ENCODE measurements around the gene ZMIZ1. TPM values are rescaled to one million over a fixed set of nuclear protein-coding genes. Genes with fewer than 3 reads are reported as not detected.
A peak's percentile ranks its signal among the peaks of the same experiment; 100 is the strongest.

The ZMIZ1 gene
- total RNA-seq, 4 donors from 2014 or later: 22.7 to 37.5 (median 31.7) TPM

- Histone ChIP-seq H3K27ac (no peak overlapping the region), H3K27me3 (no peaks in the 10 kb centered on the region), H3K4me3 (no peak overlapping the region), H3K9me3 (no peaks in the 10 kb centered on the region), H3K4me1 (peaks cover 10 to 13% of the 10 kb centered on the region in 2 donors), H3K36me3 (peaks cover 0 to 43% of the 10 kb centered on the region in 2 donors)
- no peak for ATAC-seq
- no peak for TF ChIP-seq CTCF (IDR thresholded peaks at IDR 0.05 in 4 of 5, conservative IDR thresholded peaks at IDR 0.05 in 1 of 5)
- intact Hi-C loops (cut with DNase I; ENCODE audit: low total_unique reads): no loop called here
- in situ Hi-C loops (cut with MboI; ENCODE audit: low sequenced_read_pairs in 4 of 4): loop anchor here in 1 of 4 donors (25.0 kb wide), 1 partner anchor 582 kb away; the partner anchor contains the start of gene SFTPD
- peak in 1 of 2 donors; percentile 6 for DNase-seq
Observed at GRCh38 chr10:79355420-79356017, 286.8 kb downstream of the ZMIZ1 start.

GRCh38 chr10:79356104-79356503 is 287.3 kb downstream of the ZMIZ1 start:
- H3K27ac ChIP-seq: no peak overlapping the region
- no peak for ATAC-seq
- in situ Hi-C loops (cut with MboI; ENCODE audit: low sequenced_read_pairs in 4 of 4): loop anchor here in 1 of 4 donors (25.0 kb wide), 1 partner anchor 581 kb away; the partner anchor contains the start of gene SFTPD
- intact Hi-C loops (cut with DNase I; ENCODE audit: low total_unique reads): no loop called here
- no peaks in the 10 kb centered on the region for H3K9me3 ChIP-seq
- H3K4me3 ChIP-seq: no peak overlapping the region
- H3K27me3 ChIP-seq: no peaks in the 10 kb centered on the region
- no peak for TF ChIP-seq CTCF (IDR thresholded peaks at IDR 0.05 in 4 of 5, conservative IDR thresholded peaks at IDR 0.05 in 1 of 5)
- TF ChIP-seq POLR2A (IDR thresholded peaks at IDR 0.05): no peak
- H3K4me1 ChIP-seq: peaks cover 10 to 13% of the 10 kb centered on the region in 2 donors
- H3K36me3 ChIP-seq: peaks cover 0 to 37% of the 10 kb centered on the region in 2 donors
- peak in 1 of 2 donors; percentile 7 for DNase-seq

- DNase-seq (peak in 1 of 2 donors; percentile 6), ATAC-seq (no peak)
- intact Hi-C loops (cut with DNase I; ENCODE audit: low total_unique reads): no loop called here
- peaks cover 10 to 13% of the 10 kb centered on the region in 2 donors for H3K4me1 ChIP-seq
- H3K9me3 ChIP-seq: no peaks in the 10 kb centered on the region
- H3K4me3 ChIP-seq: no peak overlapping the region
- TF ChIP-seq CTCF (IDR thresholded peaks at IDR 0.05 in 4 of 5, conservative IDR thresholded peaks at IDR 0.05 in 1 of 5): no peak
- no peak for TF ChIP-seq POLR2A (IDR thresholded peaks at IDR 0.05)
- H3K27me3 ChIP-seq: no peaks in the 10 kb centered on the region
- H3K27ac ChIP-seq: no peak overlapping the region
- in situ Hi-C loops (cut with MboI; ENCODE audit: low sequenced_read_pairs in 4 of 4): loop anchor here in 1 of 4 donors (25.0 kb wide), 1 partner anchor 580 kb away; the partner anchor contains the start of gene SFTPD
- peaks cover 0 to 26% of the 10 kb centered on the region in 2 donors for H3K36me3 ChIP-seq
Observed at GRCh38 chr10:79357180-79357579, 288.4 kb downstream of the ZMIZ1 start.

GRCh38 chr10:79358811-79359210 is 290.0 kb downstream of the ZMIZ1 start:
- intact Hi-C loops (cut with DNase I; ENCODE audit: low total_unique reads): no loop called here
- H3K4me1 ChIP-seq: peaks cover 10 to 13% of the 10 kb centered on the region in 2 donors
- no peak overlapping the region for H3K4me3 ChIP-seq
- DNase-seq: peak in 1 of 2 donors; percentile 56
- in situ Hi-C loops (cut with MboI; ENCODE audit: low sequenced_read_pairs in 4 of 4): loop anchor here in 1 of 4 donors (25.0 kb wide), 1 partner anchor 578 kb away; the partner anchor contains the start of gene SFTPD
- peak overlapping the region; percentile 42 to 69 (median 57) for H3K27ac ChIP-seq
- TF ChIP-seq POLR2A (IDR thresholded peaks at IDR 0.05): no peak
- no peak for TF ChIP-seq CTCF (IDR thresholded peaks at IDR 0.05 in 4 of 5, conservative IDR thresholded peaks at IDR 0.05 in 1 of 5)
- no peaks in the 10 kb centered on the region for H3K9me3 ChIP-seq
- H3K27me3 ChIP-seq: no peaks in the 10 kb centered on the region
- H3K36me3 ChIP-seq: peaks cover 0 to 10% of the 10 kb centered on the region in 2 donors
- peak; percentile 94 for ATAC-seq

Data from gastrocnemius medialis (tissue), 4 donors.